Stomach (tissue), 4 donors: ENCODE data around the gene DAGLB.

ENCODE experiments used
- EP300 ChIP-seq: sonication (generic); formaldehyde crosslinking; IDR thresholded peaks from one replicate; pipeline ENCODE4 v1.6.1; 2017; ENCODE audit warnings: antibody characterized with exemption
- POLR2A ChIP-seq, 4 donors: fragments of 450-650 bp; IDR thresholded peaks; one replicate each; pipeline ENCODE4 v1.6.1; 2016; ENCODE audit warnings: antibody characterized with exemption in 4 of 4, control low read depth in 2 of 4, mild to moderate bottlenecking in 1 of 4, moderate library complexity in 1 of 4

DNA sequence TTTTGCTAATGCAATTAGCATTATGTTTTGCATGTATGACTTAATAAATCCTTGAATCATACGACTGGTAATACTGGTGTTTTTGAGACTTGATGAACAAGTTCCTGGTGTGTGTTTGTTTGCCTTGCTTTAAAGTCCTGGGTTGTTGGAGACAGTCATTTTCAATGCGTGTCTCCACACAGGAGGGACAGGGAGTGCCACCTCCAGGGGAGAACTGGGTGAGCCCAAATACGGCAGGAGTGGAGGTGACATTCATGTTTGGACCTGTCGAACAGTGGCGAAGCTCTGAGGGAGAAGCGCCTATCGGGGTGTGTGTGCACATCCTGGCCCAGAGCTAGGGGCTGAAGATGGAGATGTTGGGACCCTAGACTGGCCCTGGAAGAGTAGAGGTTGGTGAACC lies 43.8 kb downstream of the DAGLB start:
- no peak for TF ChIP-seq POLR2A (IDR thresholded peaks at IDR 0.05)
- no peak for TF ChIP-seq EP300
